22Rv1 (cell line): ENCODE measurements around the gene ADAMTS8.

Experiments used
- H3K27ac ChIP-seq: fragments of 450-650 bp; 2 replicates; pipeline ENCODE4 v1.5.1; 2017
- CTCF ChIP-seq: fragments of 450-650 bp; IDR thresholded peaks from 2 replicates; pipeline ENCODE4 v1.5.1; 2017; ENCODE audit warnings: mild to moderate bottlenecking
- ZFX ChIP-seq: fragments of 450-650 bp; IDR thresholded peaks from 2 replicates; pipeline ENCODE4 v1.6.1; 2017; ENCODE audit warnings: antibody characterized with exemption, borderline replicate concordance

Gene ADAMTS8

GRCh38 chr11:130426223-130426836, 2.1 kb downstream of the ADAMTS8 start:
- TF ChIP-seq CTCF (no peak), ZFX (no peak)
- no peak overlapping the region for H3K27ac ChIP-seq

GRCh38 chr11:130425156-130425555, 3.3 kb downstream of the ADAMTS8 start:
- H3K27ac ChIP-seq, result no peak overlapping the region
- TF ChIP-seq ZFX (no peak), CTCF (no peak)

- TF ChIP-seq CTCF (no peak), ZFX (no peak)
These were observed 3.7 kb downstream of the ADAMTS8 start for GRCh38 chr11:130424613-130425140.

DNA sequence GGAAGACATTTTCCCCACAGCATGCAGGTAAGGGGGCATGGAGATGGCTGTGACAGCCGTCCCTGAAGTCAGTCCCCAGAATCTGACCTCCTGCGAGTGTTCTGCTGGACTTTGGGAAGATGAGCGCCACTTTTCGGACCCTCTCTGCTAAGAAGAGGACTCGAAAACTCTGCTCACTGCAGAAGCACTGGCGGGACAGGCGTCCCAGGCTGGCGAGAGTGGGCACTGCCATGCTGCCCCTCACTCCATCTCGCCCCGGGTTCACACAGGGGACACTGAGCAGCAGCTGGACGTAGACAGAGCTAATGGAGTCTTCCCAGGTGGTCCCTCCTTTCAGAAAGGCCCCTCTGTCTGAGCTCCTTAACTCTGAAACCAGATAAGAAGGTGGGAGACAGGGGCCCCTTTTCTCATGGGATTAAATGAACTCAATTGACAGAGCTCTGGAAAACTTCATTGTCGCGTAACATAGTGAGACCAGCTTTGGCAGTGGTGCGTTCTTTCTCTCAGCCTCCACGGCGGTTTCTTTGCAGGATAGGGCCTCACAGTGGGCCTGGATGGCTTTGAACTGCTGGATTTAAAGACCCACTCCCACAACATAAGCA, 4.8 kb downstream of the ADAMTS8 start:
- TF ChIP-seq CTCF (no peak), ZFX (no peak)
- no peak overlapping the region for H3K27ac ChIP-seq

More at GRCh38 chr11:130424613-130425140, 3.7 kb downstream of the ADAMTS8 start:
- H3K27ac ChIP-seq, result no peak overlapping the region

DNA sequence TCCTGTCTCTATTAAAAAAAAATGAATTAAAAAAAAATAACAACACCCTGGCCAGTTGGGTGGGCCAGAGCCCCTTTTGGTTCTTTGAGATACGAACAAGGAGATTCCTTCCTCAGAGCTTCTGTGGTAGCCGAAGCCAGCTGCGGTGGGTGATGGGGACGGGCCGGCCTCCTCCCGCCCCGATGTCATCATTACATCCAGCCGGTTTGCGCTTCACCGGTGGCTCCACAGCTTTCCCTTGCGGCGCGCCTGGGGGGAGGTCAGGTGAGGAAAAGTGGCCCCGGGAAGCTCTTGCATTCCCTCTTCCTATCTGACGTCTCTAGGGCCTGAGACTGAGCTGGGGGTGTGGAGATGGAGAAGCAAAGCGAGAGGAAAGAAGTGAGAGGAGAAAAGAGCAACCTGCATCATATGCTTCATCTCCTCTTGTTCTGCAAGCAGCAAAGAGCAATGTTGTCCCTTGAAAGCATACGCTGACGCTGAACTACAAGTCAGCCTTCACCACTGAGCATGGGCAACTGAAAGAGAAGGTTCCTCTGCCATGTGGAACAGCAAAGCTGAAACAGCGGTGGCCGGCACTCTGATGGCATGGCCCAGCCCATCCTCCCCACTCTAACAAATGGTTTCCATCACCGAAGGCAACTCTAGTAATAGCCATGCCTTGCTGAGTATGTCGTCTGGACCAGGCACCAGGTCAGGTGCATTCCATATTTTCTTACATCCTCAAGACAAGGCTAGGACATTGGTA, 6.0 kb downstream of the ADAMTS8 start:
- TF ChIP-seq CTCF (no peak), ZFX (no peak)
- no peak overlapping the region for H3K27ac ChIP-seq

DNA sequence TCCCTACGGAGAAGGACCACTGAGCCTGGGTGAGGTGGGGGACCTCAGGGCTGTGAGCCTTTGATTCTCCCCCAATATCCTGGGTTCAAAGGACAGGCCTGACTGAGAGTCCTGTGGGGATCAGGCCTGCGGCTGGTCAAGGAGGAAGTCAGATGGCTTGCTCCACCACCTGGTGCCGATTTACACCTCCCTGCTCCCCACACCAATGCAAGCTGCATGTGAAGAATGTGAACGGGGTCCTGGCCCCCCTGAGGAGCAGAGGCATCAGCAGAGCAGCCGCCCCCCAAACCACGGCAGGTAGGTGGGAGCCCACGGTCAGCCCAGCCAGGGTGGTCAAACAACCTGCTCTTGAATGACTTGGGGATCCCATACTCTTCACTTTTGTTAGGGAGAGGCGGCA, 6.7 kb downstream of the ADAMTS8 start:
- TF ChIP-seq ZFX (no peak), CTCF (no peak)
- H3K27ac ChIP-seq, result no peak overlapping the region

GRCh38 chr11:130421199-130421585, 7.2 kb downstream of the ADAMTS8 start:
- no peak overlapping the region for H3K27ac ChIP-seq
- TF ChIP-seq ZFX (no peak), CTCF (no peak)
